ENCODE measurements around the gene ASIC2.

- no peak for TF ChIP-seq CTCF (IDR thresholded peaks at IDR 0.05)
- TF ChIP-seq POLR2A (IDR thresholded peaks at IDR 0.05) = no peak
These were observed 278.3 kb downstream of the ASIC2 start for GRCh38 chr17:33014751-33015150.
